MV-4-11 (cell line): ENCODE results near the gene RBM39.
A peak's percentile ranks its signal among the peaks of the same experiment; 100 is the strongest.
"Not testable (repeated sequence)": the region's sequence is repeated elsewhere in the genome, so short reads cannot be mapped to it uniquely, and the experiment has no call there.

Source experiments
- DNase-seq: peaks from one replicate; lab custom pipeline; 2025; lab: John Stamatoyannopoulos, UW

Gene RBM39

DNA sequence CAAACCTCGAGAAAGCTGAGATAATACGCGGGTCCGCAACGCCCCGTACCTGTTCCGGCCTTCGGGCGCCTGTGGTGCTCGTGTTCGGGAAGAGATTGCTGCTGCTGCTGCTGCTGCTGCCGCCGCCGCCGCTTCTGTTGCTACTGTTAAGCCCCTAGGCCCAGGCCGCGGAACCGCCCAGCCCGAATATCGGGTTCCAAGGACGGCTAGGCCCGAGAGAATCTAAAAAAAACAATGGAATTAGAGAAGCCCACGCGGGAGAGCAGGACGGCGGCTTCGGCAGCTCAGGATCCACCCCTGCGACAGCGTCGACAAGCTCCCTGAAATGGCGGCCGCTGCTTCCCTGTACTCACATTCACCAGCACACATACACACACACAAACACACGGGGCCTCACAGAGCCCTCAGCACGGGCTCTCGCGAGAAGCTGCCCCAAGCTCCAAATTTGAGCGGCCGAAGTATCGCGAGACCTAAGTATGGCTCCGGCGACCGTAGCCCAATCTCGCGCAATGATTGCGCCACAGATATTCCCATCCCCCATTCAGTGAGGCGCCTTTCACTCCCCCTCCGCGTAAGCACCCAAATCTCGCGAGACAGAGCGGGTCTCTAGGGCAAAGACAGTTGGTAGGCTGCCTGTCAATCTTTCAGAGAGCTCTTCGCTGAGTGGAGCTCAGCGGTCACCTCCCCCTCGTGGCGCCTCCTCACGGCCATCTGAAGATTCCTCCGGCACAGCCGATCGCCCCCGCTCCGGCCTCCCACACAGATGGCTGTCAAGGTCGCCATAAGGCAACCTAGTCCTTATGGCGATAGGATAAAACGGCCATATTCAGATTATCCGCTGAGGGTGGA, at the start of gene RBM39:
TSS of gene RBM39 (minus strand) at position 369 of the 849 bp plus-strand sequence. CDS start 1,386 bp downstream, outside the sequence.
- peak; percentile 100 for DNase-seq

- DNase-seq: peak; percentile 71
Measured at GRCh38 chr20:35791821-35792220, 49.8 kb upstream of the RBM39 start.

- no peak for DNase-seq
Measured at GRCh38 chr20:35791097-35791496, 49.0 kb upstream of the RBM39 start.

GRCh38 chr20:35788796-35789195, 46.7 kb upstream of the RBM39 start:
- DNase-seq: no peak

DNA sequence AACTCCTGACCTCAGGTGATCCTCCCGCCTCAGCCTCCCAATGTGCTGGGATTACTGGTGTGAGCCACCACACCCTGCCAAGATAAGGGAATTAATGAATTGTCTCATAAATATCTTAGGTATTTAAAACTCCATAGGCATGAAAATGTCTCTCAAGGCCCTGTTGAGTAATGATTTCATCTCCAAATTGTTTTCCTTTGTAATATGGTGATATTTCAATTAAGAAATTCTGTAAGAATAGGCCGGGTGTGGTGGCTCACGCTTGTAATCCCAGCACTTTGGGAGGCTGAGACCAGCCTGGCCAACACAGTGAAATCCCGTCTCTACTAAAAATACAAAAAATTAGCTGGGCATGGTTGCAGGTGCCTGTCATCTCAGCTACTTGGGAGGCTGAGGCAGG, 43.5 kb upstream of the RBM39 start:
- not testable (repeated sequence) for DNase-seq

DNA sequence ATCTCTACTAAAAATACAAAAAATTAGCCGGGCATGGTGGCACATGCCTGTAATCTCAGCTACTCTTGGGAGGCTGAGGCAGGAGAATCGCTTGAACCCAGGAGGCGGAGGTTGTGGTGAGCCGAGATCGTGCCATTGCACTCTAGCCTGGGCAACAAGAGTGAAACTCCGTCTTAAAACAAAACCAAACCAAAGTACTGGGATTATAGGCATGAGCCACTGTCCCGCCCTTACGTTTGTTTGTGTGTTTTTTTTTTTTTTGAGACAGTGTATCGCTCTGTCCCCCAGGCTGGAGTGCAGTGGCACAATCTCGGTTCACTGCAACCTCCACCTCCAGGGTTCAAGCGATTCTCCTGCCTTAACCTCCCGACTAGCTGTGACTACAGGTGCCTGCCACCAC, 41.8 kb upstream of the RBM39 start:
- DNase-seq: not testable (repeated sequence)

DNA sequence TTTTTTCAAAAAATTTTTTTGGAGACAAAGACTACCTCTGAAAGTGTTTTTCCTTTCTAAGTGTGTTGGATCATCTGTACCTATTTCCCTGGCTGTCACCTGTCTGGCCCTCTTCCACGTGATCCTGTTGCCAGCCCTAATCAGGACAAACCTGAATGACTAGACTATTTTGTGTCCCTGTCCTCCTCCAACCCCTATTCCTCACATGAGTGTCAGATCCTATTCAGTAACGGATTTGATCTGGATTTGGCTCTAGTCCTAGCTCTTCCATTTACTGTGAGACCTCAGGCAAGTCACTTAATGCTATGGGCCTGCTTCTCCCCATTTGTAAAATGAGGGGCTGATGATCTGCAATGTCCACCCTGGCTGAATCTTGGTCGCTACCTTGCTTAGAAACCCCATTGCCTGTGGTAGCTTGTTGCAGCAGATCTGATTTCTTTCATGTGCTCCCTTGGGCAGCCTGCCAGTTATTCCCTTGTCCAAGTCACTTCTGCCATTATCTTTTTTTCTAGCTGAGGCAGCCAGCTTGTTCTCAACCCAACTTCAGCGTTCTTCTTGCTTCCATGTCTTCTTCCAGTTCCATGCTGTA, 34.5 kb upstream of the RBM39 start:
- DNase-seq: no peak

- no peak for DNase-seq
Measured at GRCh38 chr20:35774391-35774790, 32.3 kb upstream of the RBM39 start.

DNA sequence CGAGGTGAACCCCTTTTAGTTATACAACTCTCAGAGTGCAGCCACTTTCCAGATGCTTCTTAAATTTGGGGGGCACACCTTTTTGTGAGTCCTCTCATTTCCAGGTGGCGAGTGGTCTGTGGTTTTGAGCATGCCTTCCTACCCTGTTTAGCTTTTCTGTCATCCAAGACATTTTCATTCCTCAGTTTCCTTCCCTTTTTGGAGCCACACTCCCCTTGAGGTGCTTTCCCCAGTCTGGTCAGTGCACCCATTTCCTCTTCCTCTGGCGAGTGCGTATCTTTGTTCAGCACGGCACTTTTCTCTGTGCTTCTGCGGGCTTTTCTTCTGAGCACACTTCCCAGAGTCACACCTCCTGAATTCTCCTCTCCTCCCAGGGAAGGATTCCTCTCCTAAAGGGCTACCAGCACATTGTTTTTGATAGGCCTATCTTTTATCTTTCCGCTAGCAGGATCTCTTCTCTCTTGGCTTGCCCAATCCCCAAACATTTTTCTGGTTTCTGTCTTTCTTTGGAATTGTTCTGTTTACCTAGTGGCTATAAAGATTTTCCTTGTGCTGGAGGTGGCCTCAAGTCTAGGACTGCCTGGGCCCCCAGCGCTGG, 31.2 kb upstream of the RBM39 start:
- DNase-seq: peak; percentile 44

DNA sequence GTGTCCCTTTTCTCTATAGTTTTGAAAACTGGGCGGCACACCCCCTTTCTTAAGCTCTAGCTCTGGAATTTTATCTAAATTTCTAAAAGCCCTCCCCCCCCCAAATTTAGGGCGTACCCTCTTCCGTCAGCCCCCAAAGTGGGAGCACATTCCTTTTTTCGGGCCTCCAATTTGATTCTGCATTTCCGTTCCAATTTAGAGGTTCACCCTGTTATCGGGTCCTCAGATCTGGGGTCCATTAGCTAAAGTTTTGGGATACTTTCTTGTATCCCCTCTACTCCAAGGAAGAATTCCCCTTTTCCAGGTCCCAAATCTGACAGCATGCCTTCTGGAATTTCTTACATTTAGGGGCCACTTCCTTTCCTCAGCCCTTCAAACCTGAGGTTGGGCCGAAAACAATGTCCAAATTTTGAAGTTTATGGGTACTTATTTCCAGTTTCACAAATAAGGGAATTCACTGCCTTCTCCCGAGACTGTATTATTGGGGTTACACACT, 30.6 kb upstream of the RBM39 start:
- no peak for DNase-seq

- peak; percentile 92 for DNase-seq
Measured at GRCh38 chr20:35771689-35772562, 29.9 kb upstream of the RBM39 start, which contains the start of gene PHF20. Gene PHF20 (plus strand): TSS chr20:35772015. CDS start chr20:35801523, 29,508 bp downstream.

DNA sequence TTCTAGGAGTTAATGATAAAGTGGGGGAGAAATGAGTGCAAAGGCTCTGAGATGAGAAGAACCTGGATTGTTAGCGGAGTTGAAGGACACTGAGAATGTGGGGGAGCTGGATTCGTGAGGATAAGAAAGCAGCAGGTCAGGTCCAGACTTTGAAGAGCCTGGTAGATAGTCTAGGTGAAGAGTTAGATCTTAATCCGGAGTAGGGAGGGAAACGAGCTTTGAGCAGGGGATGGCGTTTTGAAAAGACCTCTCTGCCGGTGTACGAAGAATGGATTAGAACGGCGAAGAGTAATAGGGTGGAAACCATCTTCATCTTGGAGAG, 29.3 kb upstream of the RBM39 start:
- no peak for DNase-seq

- DNase-seq: peak; percentile 53
Measured at GRCh38 chr20:35768731-35769664, 26.9 kb upstream of the RBM39 start.

GRCh38 chr20:35767683-35768481, 25.8 kb upstream of the RBM39 start:
- peak; percentile 91 for DNase-seq

- no peak for DNase-seq
Measured at GRCh38 chr20:35766843-35767242, 24.8 kb upstream of the RBM39 start.

- not testable (repeated sequence) for DNase-seq
Measured at GRCh38 chr20:35764936-35765335, 22.9 kb upstream of the RBM39 start.

DNA sequence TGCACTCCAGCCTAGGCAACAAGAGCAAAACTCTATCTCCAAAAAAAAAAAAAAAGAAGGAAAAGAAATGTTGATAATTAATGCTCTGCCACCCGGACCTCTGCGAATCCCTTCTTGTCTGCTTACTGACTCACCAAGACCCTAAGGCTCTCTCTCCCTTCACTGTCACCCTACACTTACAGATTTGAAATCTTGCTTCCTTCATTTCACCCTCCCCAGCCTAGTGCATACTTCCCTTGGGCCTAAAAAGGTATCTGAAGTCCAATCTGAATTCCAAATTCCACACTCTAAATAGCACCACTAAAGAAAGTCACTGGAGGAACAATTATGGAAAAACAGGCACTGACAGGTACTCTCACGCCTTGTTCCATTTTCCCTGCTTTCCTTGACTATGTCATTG, 20.4 kb upstream of the RBM39 start:
- no peak for DNase-seq

GRCh38 chr20:35761548-35761947, 19.5 kb upstream of the RBM39 start:
- DNase-seq: not testable (repeated sequence)

- no peak for DNase-seq
Measured at GRCh38 chr20:35757098-35757705, 15.1 kb upstream of the RBM39 start.

- DNase-seq: no peak
Measured at GRCh38 chr20:35756404-35756803, 14.3 kb upstream of the RBM39 start.
